GM19397 (cell line): ENCODE results near the gene PRDM16.

Experiments used
- ATAC-seq: cut with Tn5 transposase; IDR thresholded peaks from one replicate; pipeline ENCODE4 v1.9.1; 2021; ENCODE audit warnings: mild to moderate bottlenecking, moderate library complexity; ENCODE audit not compliant: unreplicated experiment

Gene PRDM16

DNA sequence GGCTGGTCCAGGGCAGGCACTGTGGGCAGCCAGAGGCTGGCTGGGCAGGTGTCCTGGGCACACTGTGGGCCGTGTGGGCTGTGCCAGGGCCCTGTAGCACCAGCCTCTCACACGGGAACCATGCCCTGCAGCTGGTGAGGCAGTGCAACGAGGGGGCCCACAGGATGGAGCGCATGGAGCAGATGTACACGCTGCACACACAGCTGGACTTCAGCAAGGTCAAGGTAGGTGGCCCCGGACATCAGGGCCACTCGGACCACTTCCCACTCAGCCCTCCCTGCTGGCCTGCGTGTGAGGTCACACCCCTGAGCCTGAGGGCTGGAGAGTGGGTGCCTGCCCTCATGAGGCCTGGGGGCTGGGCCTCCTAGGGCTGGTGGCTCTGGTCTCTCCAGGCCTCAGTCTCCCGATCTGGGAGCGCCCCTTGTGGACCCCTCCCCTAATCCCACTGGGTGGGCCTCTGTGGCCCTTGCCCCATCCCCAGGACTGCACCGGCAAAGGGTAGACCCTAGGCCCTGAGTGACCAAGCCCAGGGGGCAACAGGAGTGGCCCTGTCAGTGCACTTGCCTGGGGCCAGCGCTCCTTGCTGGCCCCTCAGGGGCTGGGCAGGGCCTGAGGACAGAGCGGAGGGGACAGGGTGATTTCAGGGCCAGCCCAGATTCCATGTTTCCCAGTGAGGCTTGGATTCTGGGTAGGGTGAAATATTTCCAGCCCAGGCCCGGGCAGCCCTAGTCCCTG, 407.0 kb downstream of the PRDM16 start:
- no peak for ATAC-seq

- ATAC-seq: no peak
Measured at GRCh38 chr1:3476666-3477065, 407.7 kb downstream of the PRDM16 start.

- ATAC-seq: no peak
Measured at GRCh38 chr1:3477241-3477995, 408.4 kb downstream of the PRDM16 start.

GRCh38 chr1:3478187-3478586, 409.2 kb downstream of the PRDM16 start:
- no peak for ATAC-seq

DNA sequence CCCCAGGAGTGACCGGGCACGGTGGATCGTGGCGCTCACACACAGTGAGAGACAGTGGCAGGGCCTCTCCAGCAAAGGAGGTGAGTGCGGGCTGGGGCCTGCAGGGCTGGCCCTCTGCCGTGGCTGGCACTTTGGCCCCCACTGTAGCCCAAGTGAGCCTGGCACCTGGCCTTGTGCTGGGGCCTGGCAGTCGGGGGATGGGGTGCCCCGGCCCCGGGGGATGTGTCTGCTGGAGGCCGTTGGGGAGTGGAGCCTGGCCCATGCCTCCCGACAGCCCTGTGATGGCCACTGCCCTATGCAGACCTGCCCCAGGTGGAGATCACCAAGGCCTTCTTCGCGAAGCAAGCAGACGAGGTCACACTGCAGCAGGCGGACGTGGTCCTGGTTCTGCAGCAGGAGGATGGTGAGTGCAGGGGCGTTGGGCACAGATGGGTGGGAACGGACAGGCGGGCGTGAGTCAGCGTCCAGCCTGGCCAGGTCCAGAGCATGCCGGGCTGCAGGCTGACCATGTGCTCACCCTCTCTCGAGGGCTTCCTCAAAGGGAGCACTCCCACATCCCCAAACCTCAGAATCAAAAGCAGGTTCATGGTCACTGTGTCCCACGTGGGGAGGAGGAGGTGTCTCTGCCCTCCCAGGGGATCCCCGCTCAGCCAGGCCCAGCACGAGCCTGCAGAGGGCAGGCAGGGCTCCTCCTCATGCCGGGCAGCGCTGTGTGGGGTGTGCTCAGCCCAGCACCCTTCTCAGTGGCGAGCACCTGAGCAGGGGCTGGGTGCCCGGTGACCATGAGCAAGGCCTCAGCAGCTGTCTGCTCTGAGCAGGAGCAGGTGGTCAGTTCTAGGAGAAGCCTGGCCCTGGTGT, 410.7 kb downstream of the PRDM16 start:
- ATAC-seq: no peak

DNA sequence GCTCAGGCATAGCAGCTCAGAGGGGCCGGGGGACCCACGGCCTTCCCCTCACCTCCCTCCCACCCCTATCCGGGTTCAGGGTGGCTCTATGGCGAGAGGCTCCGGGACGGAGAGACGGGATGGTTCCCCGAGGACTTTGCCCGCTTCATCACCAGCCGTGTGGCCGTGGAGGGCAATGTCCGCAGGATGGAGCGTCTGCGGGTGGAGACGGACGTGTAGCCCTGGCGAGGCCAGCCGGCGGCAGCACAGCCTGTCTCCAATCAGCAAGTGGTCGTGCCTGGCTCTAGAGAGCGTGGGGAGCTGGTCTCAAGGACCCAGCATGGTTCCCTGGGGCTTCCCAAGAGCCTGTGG, 411.3 kb downstream of the PRDM16 start:
- no peak for ATAC-seq

GRCh38 chr1:3481046-3481445, 412.0 kb downstream of the PRDM16 start:
- no peak for ATAC-seq

DNA sequence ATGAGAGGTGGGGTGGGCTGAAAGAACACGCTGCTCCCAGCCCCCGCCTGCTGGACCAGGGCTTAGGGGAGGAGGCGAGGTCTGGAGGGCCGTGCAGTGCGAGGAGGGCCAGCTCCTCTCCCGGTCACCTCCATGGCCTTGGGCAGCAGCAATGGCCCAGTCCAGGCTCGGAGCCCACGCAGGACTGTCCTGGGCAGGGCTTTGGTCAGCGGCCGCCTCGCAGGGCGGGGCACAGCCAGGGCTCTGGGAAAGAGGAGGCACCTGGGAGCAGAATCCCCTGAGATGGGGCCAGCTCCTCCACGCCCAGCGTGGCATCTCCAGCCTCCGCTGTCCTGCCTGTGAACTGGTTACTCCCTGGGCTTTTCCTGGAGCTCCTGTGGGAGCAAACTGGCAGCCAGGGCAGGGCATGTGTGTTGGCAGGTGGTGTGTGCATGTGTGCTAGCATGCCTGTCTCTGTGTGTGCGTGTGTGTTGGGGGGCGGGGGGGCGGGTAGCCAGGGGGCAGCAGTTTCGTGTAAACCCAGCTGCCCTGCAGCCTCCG, 412.9 kb downstream of the PRDM16 start:
- ATAC-seq: no peak

DNA sequence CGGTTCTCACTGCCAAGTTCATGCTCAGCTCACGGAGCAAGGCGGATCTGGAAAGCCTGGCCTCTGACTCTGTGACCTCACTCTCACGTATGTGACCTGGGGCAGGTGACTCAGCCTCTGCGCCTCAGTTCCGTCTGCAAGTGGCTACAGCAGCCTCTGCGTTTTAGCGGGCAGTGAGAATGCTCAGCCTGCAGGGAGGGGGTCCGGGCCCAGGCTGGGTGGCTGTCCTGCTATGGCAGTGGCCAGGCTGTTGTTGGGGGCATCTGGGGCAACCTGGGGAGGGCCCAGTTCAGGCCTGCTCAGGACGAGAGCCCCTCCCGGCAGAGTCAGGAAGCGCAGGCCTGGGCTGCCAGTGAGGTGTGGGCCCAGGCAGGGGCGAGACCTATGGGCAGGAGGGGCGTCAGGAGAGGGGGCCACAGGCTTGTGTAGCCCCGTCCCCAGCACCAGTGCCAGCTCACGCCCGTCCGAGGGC, 413.4 kb downstream of the PRDM16 start:
- ATAC-seq: no peak

GRCh38 chr1:3483380-3483779, 414.4 kb downstream of the PRDM16 start:
- no peak for ATAC-seq

- ATAC-seq: no peak
Measured at GRCh38 chr1:3483801-3484444, 414.9 kb downstream of the PRDM16 start.

DNA sequence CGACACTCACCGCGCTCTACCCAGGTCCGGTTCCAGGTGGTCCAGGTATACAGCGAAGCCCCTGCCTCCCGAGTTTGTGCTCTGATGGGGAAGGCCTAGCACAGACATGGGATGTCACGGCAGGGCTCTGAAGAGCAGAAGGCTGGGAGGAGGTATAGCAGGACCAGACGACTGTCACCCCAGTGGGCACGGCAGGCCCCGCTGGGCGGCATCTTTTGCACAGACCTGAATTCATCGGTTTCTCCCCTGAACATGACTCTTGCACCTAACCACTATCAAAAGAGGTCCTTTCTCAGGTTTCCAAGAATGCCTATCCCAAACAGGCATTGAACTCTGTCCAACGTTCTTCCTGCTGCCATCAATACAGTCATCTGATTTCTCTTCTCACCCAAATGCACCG, 416.0 kb downstream of the PRDM16 start:
- no peak for ATAC-seq
